ENCODE results near the gene MAP6D1.
A peak's percentile ranks its signal among the peaks of the same experiment; 100 is the strongest.

Gene MAP6D1

GRCh38 chr3:183825456-183826161 is at the start of gene MAP6D1:
MAP6D1 (minus strand) TSS chr3:183825577; CDS start chr3:183825547, 30 bp downstream.
- no peaks in the 10 kb centered on the region for H3K27me3 ChIP-seq (ENCODE audit: control insufficient read depth in 5 of 5, insufficient read depth in 4 of 5, low read length in 5 of 5)
- H3K9me3 ChIP-seq (ENCODE audit: control insufficient read depth in 5 of 5, low read length in 5 of 5), result no peaks in the 10 kb centered on the region
- H3K27ac ChIP-seq (ENCODE audit: low read depth, low read length), result no peak within 1 kb of the TSS
- H3K36me3 ChIP-seq (ENCODE audit: control insufficient read depth in 5 of 5, insufficient read depth in 5 of 5, low read length in 5 of 5), result peaks cover 5 to 30% (median 28%) of the 10 kb centered on the region in 5 donors
- peak within 1 kb of the TSS in 4 of 5 donors; percentile 56 to 73 (median 66) for H3K4me3 ChIP-seq (ENCODE audit: low read depth in 1 of 5, low read length in 5 of 5)
- peak within 1 kb of the TSS in 4 of 5 donors; percentile 12 to 54 (median 40) for H3K9ac ChIP-seq (ENCODE audit: low read length in 5 of 5)
- H3K4me1 ChIP-seq (ENCODE audit: control insufficient read depth in 5 of 5, insufficient read depth in 5 of 5, low read length in 5 of 5), result peaks cover 0 to 19% (median 13%) of the 10 kb centered on the region in 5 donors

- no peak overlapping the region for H3K4me3 ChIP-seq (ENCODE audit: low read depth in 1 of 5, low read length in 5 of 5)
- H3K27me3 ChIP-seq (ENCODE audit: control insufficient read depth in 5 of 5, insufficient read depth in 4 of 5, low read length in 5 of 5), result no peaks in the 10 kb centered on the region
- H3K36me3 ChIP-seq (ENCODE audit: control insufficient read depth in 5 of 5, insufficient read depth in 5 of 5, low read length in 5 of 5), result peaks cover 0 to 3% (median 0%) of the 10 kb centered on the region in 5 donors
- H3K9ac ChIP-seq (ENCODE audit: low read length in 5 of 5), result no peak overlapping the region
- H3K9me3 ChIP-seq (ENCODE audit: control insufficient read depth in 5 of 5, low read length in 5 of 5), result no peaks in the 10 kb centered on the region
- no peak overlapping the region for H3K27ac ChIP-seq (ENCODE audit: low read depth, low read length)
- peaks cover 0 to 19% (median 10%) of the 10 kb centered on the region in 5 donors for H3K4me1 ChIP-seq (ENCODE audit: control insufficient read depth in 5 of 5, insufficient read depth in 5 of 5, low read length in 5 of 5)
Measured at GRCh38 chr3:183873914-183874313, 48.5 kb upstream of the MAP6D1 start.

- Histone ChIP-seq H3K4me1 (ENCODE audit: control insufficient read depth in 5 of 5, insufficient read depth in 5 of 5, low read length in 5 of 5) (peaks cover 0 to 9% (median 0%) of the 10 kb centered on the region in 5 donors), H3K9ac (ENCODE audit: low read length in 5 of 5) (no peak overlapping the region), H3K4me3 (ENCODE audit: low read depth in 1 of 5, low read length in 5 of 5) (no peak overlapping the region), H3K27ac (ENCODE audit: low read depth, low read length) (no peak overlapping the region), H3K9me3 (ENCODE audit: control insufficient read depth in 5 of 5, low read length in 5 of 5) (no peaks in the 10 kb centered on the region), H3K36me3 (ENCODE audit: control insufficient read depth in 5 of 5, insufficient read depth in 5 of 5, low read length in 5 of 5) (peaks cover 5 to 9% (median 8%) of the 10 kb centered on the region in 5 donors), H3K27me3 (ENCODE audit: control insufficient read depth in 5 of 5, insufficient read depth in 4 of 5, low read length in 5 of 5) (no peaks in the 10 kb centered on the region)
Measured at GRCh38 chr3:183871541-183871940, 46.2 kb upstream of the MAP6D1 start.

- Histone ChIP-seq H3K27ac (ENCODE audit: low read depth, low read length) (no peak overlapping the region), H3K9ac (ENCODE audit: low read length in 5 of 5) (no peak overlapping the region), H3K9me3 (ENCODE audit: control insufficient read depth in 5 of 5, low read length in 5 of 5) (no peaks in the 10 kb centered on the region), H3K4me3 (ENCODE audit: low read depth in 1 of 5, low read length in 5 of 5) (no peak overlapping the region), H3K36me3 (ENCODE audit: control insufficient read depth in 5 of 5, insufficient read depth in 5 of 5, low read length in 5 of 5) (peaks cover 14 to 18% (median 16%) of the 10 kb centered on the region in 5 donors), H3K4me1 (ENCODE audit: control insufficient read depth in 5 of 5, insufficient read depth in 5 of 5, low read length in 5 of 5) (peaks cover 0 to 7% (median 0%) of the 10 kb centered on the region in 5 donors), H3K27me3 (ENCODE audit: control insufficient read depth in 5 of 5, insufficient read depth in 4 of 5, low read length in 5 of 5) (no peaks in the 10 kb centered on the region)
Measured at GRCh38 chr3:183870563-183870962, 45.2 kb upstream of the MAP6D1 start.

- Histone ChIP-seq H3K36me3 (ENCODE audit: control insufficient read depth in 5 of 5, insufficient read depth in 5 of 5, low read length in 5 of 5) (peaks cover 19 to 31% (median 29%) of the 10 kb centered on the region in 5 donors), H3K27ac (ENCODE audit: low read depth, low read length) (no peak overlapping the region), H3K4me1 (ENCODE audit: control insufficient read depth in 5 of 5, insufficient read depth in 5 of 5, low read length in 5 of 5) (peaks cover 0 to 2% (median 0%) of the 10 kb centered on the region in 5 donors), H3K9me3 (ENCODE audit: control insufficient read depth in 5 of 5, low read length in 5 of 5) (no peaks in the 10 kb centered on the region), H3K4me3 (ENCODE audit: low read depth in 1 of 5, low read length in 5 of 5) (no peak overlapping the region), H3K9ac (ENCODE audit: low read length in 5 of 5) (no peak overlapping the region), H3K27me3 (ENCODE audit: control insufficient read depth in 5 of 5, insufficient read depth in 4 of 5, low read length in 5 of 5) (no peaks in the 10 kb centered on the region)
Measured at GRCh38 chr3:183868796-183869195, 43.4 kb upstream of the MAP6D1 start.

- Histone ChIP-seq H3K27ac (ENCODE audit: low read depth, low read length) (no peak overlapping the region), H3K9me3 (ENCODE audit: control insufficient read depth in 5 of 5, low read length in 5 of 5) (no peaks in the 10 kb centered on the region), H3K4me1 (ENCODE audit: control insufficient read depth in 5 of 5, insufficient read depth in 5 of 5, low read length in 5 of 5) (no peaks in the 10 kb centered on the region), H3K36me3 (ENCODE audit: control insufficient read depth in 5 of 5, insufficient read depth in 5 of 5, low read length in 5 of 5) (peaks cover 52 to 79% (median 63%) of the 10 kb centered on the region in 5 donors), H3K4me3 (ENCODE audit: low read depth in 1 of 5, low read length in 5 of 5) (no peak overlapping the region), H3K9ac (ENCODE audit: low read length in 5 of 5) (no peak overlapping the region), H3K27me3 (ENCODE audit: control insufficient read depth in 5 of 5, insufficient read depth in 4 of 5, low read length in 5 of 5) (no peaks in the 10 kb centered on the region)
Measured at GRCh38 chr3:183862610-183863009, 37.2 kb upstream of the MAP6D1 start.

GRCh38 chr3:183857863-183858262 is 32.5 kb upstream of the MAP6D1 start:
- Histone ChIP-seq H3K36me3 (ENCODE audit: control insufficient read depth in 5 of 5, insufficient read depth in 5 of 5, low read length in 5 of 5) (peaks cover 44 to 68% (median 49%) of the 10 kb centered on the region in 5 donors), H3K9ac (ENCODE audit: low read length in 5 of 5) (no peak overlapping the region), H3K9me3 (ENCODE audit: control insufficient read depth in 5 of 5, low read length in 5 of 5) (no peaks in the 10 kb centered on the region), H3K4me3 (ENCODE audit: low read depth in 1 of 5, low read length in 5 of 5) (no peak overlapping the region), H3K27ac (ENCODE audit: low read depth, low read length) (no peak overlapping the region), H3K27me3 (ENCODE audit: control insufficient read depth in 5 of 5, insufficient read depth in 4 of 5, low read length in 5 of 5) (no peaks in the 10 kb centered on the region), H3K4me1 (ENCODE audit: control insufficient read depth in 5 of 5, insufficient read depth in 5 of 5, low read length in 5 of 5) (no peaks in the 10 kb centered on the region)

GRCh38 chr3:183854318-183855035 is 29.1 kb upstream of the MAP6D1 start:
- Histone ChIP-seq H3K4me3 (ENCODE audit: low read depth in 1 of 5, low read length in 5 of 5) (no peak overlapping the region), H3K4me1 (ENCODE audit: control insufficient read depth in 5 of 5, insufficient read depth in 5 of 5, low read length in 5 of 5) (no peaks in the 10 kb centered on the region), H3K27me3 (ENCODE audit: control insufficient read depth in 5 of 5, insufficient read depth in 4 of 5, low read length in 5 of 5) (no peaks in the 10 kb centered on the region), H3K27ac (ENCODE audit: low read depth, low read length) (no peak overlapping the region), H3K36me3 (ENCODE audit: control insufficient read depth in 5 of 5, insufficient read depth in 5 of 5, low read length in 5 of 5) (peaks cover 28 to 42% (median 35%) of the 10 kb centered on the region in 5 donors), H3K9me3 (ENCODE audit: control insufficient read depth in 5 of 5, low read length in 5 of 5) (no peaks in the 10 kb centered on the region), H3K9ac (ENCODE audit: low read length in 5 of 5) (no peak overlapping the region)

- no peaks in the 10 kb centered on the region for H3K27me3 ChIP-seq (ENCODE audit: control insufficient read depth in 5 of 5, insufficient read depth in 4 of 5, low read length in 5 of 5)
- H3K36me3 ChIP-seq (ENCODE audit: control insufficient read depth in 5 of 5, insufficient read depth in 5 of 5, low read length in 5 of 5), result peaks cover 46 to 78% (median 49%) of the 10 kb centered on the region in 5 donors
- no peak overlapping the region for H3K4me3 ChIP-seq (ENCODE audit: low read depth in 1 of 5, low read length in 5 of 5)
- H3K4me1 ChIP-seq (ENCODE audit: control insufficient read depth in 5 of 5, insufficient read depth in 5 of 5, low read length in 5 of 5), result no peaks in the 10 kb centered on the region
- H3K9ac ChIP-seq (ENCODE audit: low read length in 5 of 5), result no peak overlapping the region
- H3K27ac ChIP-seq (ENCODE audit: low read depth, low read length), result no peak overlapping the region
- H3K9me3 ChIP-seq (ENCODE audit: control insufficient read depth in 5 of 5, low read length in 5 of 5), result no peaks in the 10 kb centered on the region
Measured at GRCh38 chr3:183845608-183846288, 20.4 kb upstream of the MAP6D1 start.

Data from subcutaneous abdominal adipose tissue (tissue), 5 donors.